Melanocyte of skin (primary cell): ENCODE results near the gene BICD1. TPM values are rescaled to one million over a fixed set of nuclear protein-coding genes. Genes with fewer than 3 reads are reported as not detected.

ENCODE experiments used
- small RNA-seq, 2 donors: library from RNA; depleted of rRNA; stranded (forward); fragments of <200 nt; gene quantifications; one replicate each; pipeline ENCODE3, GENCODE V24; 2012
- total RNA-seq, 2 donors: library from RNA; depleted of rRNA; stranded (reverse); fragments of >200 nt; gene quantifications; 2 replicates each; pipeline ENCODE4 v1.2.3, GENCODE V29; 2012

The BICD1 gene
- 10 to 100 TPM; 27.0 to 27.5 TPM for total RNA-seq

DNA sequence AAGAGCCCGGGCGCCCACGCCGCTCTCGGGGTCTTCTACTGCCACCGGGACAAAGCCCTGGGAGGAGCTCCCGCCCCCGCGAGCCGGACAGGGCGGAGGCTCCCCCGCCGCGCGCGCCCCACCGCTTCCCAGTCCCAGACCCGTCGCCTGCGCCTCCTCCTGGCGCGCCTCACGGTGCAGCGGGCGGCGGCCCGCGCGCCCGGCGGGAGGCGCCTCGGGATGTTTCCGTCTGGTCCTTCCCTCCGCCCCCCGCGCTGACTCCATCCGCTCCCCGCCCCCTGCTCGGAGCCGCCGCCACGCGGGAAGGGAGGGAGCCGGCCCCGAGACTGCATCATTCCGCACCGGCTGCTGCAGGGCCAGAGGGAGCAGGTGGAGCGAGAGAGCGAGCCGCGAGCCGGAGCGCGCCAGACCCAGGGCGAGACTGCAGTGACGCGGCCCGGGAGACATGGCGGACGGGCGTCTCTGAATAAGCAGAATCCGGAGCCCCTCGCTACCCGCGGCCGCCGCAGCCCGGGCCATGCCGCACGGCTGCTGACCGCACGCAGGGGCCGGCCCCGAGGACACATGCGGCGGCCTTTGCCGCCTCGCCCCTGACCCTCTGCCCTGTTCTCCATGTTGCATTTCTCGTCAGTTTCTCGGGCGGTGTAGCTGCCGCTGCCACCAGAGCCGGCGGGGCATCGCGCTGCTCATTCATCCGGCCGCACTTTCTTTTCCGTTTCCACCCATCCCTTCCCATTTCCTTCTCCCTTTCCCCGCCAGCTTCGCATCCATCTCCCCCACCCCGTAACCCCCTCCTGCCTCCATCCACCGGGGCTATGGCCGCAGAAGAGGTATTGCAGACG is at the start of gene BICD1:
BICD1 (plus strand) TSS at position 331 of the 842 bp plus-strand sequence; CDS start at position 816, 485 bp downstream.

DNA sequence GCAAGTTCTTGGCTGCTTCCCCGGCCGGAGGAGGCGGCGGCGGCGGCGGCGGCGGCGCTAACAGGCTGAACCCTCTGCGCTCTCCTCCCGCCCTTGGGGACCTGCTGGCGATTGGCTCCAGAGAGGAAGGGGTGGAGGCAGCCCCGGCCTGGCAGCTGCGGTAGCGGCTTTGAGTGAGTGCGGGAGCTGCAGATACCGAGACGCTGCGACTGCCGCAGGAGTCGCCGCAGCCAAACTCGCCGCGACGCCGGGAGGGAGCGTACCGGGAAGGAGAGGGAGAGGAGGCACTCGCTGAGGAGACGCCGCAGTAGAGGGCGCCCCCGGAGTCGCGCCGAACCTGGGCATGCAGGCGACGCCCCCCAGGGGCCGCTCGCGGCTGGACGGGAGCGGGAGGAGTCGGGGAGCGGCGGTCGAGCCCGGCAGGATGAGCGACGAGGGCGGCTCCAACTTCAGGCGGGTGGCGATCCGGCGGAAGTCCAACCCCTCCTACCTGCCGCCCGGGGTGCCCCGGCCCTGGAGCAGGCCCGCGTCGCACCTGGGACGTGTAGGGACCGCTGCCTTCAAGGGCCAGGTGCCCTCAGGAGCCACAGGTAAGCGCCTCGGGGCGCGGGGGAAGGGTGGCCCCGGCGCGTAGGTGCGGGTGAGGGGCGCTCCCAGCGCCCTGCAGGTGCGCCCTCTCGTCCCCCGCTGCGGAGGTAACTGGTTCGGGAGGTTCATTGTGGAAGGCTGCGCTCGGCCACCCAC is 292.9 kb downstream of the BICD1 start, which contains the start of gene FGD4:
FGD4 (plus strand) TSS at position 189 of the 744 bp plus-strand sequence.

Small RNA genes lying within 50 kb of the gene (small RNA-seq; reads per million reads assigned to genes)
- gene AC048344.2 (0 reads per million in 2 donors), gene AC048344.3 (0 reads per million in 2 donors), gene RF00019 (0 reads per million in 2 donors)

Other genes starting within 250 kb of the BICD1 start
- gene RESF1, start 147.4 kb upstream of the BICD1 start, total RNA-seq: 10 to 100 TPM; 17.9 to 41.0 TPM